Stimulated activated CD8-positive, alpha-beta memory T cell treated with anti-CD3 and anti-CD28 coated beads, Interleukin-12 subunit alpha, Interleukin-12 subunit beta, amount 100 ng/mL, for 1 hour (primary cell): ENCODE results near the gene CDH4.
"Not testable (repeated sequence)": the region's sequence is repeated elsewhere in the genome, so short reads cannot be mapped to it uniquely, and the experiment has no call there.

Source experiments
- DNase-seq: peaks from one replicate; pipeline ENCODE4 v3.0.0-alpha.2; 2020; ENCODE audit warnings: low read depth

The CDH4 gene

DNA sequence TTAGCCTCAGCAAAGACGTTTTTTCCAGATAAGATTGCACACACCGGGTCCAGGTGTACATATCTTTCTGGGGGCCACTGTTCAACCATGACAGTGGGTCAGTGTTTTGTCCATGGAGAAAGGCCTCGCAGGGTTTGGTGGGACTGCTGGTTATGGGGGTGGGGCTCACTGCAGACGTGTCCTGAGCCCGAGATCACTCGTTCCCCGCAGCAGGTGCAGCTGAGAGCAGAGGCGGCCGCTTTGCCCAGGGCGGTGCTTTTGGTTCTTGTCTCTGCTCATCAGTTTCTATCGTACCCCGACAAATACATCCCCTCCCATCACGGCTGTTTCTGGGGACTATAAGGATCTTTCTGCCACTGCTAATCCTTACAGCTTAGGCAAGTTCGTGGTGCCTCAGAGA is 166.9 kb downstream of the CDH4 start:
- DNase-seq = no peak

DNA sequence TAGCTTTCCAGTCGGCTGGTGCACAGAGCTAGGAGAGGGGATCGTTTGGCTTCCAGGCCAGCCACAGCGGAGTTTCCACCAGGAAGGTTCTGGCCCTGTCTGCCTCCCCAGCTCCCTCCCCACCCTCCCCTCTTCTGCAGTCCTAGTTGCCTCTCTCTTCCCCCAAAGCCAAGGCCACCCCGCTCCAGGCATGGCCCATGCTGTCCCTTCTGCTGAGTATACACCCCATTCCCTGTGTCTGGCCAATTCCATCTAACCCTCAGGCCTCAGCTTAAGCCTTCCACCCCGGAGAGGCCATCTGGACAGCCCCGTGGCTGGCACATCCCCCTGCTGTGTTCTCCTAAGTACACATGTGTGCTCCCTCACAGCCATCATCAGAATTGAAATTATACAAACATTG is 167.4 kb downstream of the CDH4 start:
- no peak for DNase-seq

DNA sequence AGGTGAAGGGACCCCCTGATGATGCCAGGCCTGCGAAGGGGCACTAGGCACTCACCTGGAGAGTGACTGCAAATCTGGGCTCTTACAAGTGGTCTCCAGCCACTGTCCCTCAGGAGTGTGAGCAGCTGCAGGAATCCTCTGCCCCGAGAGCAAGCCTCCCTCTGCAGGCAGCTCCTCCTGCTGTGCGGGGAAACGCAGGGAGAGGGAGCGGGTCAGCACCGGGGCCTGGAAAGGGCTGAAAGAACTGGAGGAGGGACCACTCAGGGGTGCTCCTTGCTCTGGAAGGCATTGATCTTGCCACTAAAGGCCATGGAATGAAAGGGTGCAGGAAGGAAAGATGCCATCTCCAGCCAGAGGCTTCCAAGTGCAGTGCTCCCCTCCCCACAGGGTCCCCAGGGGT is 168.0 kb downstream of the CDH4 start:
- DNase-seq = no peak

DNA sequence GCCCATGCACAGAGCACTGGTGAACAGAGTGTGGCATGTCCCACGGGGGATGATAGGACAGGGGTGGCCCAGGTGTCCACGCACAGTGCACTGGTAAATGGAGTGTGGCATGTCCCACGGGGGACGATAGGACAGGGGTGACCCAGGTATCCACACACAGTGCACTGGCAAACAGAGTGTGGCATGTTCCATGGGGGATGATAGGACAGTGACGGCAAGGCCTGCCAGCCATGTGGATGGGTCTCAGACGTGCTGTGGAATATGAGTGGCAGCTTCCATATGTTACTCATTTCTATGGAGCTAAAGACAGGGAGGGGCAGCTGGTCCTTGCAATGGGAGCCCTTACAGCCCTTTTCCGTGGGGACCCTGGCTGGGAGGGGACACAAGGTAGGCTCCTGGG is 168.7 kb downstream of the CDH4 start:
- DNase-seq = no peak

DNA sequence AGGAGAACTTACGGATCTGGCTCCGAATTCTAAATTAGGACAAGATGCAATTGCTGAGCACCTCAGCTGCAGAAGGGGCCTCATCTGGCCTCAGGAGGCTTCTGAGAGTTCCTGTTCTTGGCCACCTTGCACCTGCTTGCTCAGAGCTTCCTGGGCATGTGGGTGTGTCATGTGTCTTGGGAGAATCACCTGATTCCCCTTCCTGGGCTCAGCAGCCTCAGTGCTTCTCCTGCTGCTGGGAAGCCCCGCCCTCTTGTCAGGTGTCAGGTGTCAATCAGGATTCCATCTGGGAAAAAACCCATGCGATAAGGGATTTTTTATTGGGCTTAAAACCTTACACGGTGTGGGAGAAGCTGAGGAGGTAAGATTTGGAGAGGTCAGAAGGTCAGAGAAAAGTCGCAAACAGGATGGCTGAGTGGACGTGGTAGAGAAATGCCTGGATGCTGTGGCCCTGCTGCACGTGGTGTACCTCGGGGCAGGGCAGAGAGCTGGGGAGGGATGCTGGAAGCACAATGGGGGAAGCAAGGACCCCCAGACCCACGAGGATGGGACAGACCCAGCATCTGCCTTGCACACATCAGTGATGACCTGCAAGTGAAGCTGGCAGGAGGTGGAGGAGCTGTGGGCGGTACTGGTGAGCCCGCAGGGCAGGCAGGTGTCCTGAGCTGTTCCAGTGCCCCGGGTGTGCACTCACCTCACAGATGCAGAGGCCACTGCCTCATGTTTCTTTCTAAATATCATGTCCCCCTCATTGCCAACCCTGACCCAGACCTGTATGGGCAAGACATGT is 170.8 kb downstream of the CDH4 start:
- DNase-seq = no peak

DNA sequence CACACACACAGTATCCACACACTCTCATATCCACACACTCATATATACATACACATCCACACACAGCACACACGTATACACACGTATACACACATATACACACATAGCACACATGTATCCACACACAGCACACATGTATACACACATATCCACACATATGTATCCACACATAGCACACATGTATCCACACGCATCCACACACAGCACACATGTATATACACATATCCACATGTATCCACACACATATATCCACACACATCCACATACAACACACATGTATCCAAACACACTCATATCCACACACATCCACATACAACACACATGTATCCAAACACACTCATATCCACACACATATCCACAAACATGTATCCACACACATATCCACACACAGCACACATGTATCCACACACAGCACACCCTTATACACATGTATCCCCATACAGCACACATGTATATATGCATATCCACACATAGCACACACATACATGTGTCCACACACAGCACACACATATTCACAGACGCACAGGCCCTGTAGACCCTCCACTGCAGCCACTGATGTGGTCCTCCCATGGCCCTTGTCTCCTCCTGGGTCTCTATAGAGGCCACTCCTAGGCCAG is 172.1 kb downstream of the CDH4 start:
- no peak for DNase-seq

DNA sequence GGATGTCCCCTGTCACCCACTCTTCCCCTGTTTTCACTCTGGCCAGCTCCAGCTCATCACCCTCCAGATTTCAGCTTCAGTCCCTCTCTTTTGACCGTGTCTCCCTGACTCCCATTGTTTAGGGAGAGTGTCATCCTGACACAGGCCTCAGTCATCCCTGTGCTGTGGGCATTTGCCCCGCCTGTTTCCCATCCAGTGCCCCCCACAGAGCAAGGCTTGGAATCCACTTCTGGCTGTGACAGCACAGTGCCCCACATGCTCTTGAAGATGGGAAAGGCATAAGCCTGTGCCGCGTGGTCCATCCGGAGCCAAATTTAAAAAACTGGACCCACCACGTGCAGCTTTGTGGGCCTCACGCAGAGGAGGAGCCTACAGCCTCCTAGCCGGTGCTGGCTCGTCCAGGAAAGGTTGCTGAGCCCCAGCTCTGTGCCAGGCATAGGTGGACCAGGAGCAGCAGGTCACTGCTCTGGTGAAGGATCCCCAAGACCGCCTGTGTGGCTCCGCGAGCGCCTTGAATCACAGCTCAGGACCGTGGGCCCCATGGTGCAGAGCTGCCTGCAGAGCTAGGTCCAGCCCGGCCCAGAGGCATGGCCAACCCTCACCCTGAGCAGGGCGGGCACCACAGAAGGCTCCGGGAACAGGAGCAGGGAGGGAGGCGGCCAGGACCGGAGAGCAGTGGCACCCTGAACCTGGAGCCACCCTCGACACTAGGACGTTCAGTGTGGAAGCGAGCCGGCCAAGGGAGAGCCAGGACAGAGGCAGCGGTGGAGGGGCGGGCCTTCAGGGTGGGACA is 172.8 kb downstream of the CDH4 start:
- no peak for DNase-seq

DNA sequence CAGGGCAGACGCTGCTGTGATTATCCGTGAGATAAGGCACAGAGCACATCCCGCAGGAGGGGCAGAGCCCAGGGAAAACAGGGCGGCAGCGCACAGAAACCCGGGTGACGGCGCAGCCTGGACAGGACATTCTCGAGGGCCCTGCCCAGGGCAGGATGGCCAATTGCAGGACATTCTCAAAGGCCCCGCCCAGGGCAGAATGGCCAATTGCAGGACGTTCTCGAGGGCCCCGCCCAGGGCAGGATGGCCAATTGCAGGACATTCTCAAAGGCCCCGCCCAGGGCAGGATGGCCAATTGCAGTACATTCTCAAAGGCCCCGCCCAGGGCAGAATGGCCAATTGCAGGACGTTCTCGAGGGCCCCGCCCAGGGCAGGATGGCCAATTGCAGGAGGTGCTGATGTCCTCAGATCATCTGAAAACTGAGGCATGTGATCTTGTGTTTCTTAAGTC is 173.5 kb downstream of the CDH4 start:
- DNase-seq = not testable (repeated sequence)

DNA sequence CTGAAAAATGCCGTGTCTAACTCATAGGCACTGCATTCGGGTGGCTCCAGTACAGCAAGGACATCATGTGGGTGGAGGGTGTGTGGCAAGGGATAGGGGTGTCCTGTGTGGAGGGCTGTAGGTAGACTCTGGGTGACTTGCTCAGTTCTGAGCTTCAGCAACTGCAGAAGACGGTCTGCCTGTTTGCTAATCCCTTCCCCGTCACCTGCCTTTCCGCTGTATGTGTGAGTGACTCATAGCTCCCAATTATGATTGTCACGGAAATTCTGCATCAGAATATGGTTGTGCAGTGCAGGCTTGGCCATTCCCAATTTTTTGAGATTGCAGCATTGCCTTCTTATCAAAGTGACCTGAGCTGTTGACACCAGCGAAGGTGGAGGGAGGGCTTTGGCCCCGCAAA is 174.3 kb downstream of the CDH4 start:
- no peak for DNase-seq

DNA sequence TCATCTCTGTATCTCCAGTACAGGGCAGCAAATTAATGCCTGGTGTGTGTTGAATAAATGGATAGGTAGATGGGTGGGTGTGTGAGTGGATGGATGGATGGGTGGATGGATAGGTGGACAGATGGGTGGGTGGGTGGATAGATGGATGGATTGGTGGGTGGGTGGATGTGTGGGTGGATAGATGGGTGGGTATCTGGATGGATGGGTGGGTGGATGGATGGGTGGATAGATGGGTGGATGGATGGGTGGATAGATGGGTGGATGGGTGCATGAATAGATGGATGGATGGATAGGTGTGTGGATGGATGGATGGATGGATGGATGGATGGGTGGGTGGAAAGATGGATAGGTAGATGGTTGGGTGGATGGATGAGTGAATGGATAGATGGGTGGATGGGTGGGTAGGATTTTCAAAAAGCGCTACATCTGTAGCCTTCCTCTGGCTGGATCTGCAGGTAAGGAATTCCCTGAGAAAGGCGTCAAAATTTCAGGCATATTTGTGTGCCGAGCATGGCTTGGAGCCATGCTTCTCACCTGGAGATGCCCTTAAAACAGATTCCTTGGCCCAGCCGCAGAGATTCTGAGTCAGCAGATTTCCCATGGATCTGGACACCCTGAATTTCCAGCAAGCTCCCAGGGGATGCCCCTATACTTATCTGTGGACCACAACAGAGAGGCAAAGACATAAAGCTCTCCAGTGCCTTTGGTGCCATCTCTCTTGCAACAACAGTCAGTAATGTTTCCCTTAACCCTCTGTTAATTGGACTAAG is 177.6 kb downstream of the CDH4 start:
- no peak for DNase-seq

DNA sequence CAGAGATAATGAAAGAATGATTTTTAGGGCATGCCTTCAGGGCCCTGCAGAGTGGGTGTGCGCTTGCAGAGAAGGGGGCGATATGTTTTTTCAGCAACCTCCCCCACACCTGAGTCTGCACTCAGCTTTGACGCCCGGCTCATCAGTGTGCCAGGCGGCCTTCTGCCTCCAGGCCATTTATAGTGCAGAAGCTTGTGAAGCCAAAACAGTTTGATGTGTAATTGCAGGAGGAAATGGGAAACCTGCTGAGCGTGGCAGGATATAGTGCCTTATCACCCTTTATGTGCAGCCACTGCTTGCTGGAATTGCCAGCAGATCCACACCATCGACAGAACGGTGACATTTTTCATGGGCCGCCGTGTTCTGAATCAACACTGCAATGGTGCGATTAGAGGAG is 178.2 kb downstream of the CDH4 start:
- DNase-seq = no peak

DNA sequence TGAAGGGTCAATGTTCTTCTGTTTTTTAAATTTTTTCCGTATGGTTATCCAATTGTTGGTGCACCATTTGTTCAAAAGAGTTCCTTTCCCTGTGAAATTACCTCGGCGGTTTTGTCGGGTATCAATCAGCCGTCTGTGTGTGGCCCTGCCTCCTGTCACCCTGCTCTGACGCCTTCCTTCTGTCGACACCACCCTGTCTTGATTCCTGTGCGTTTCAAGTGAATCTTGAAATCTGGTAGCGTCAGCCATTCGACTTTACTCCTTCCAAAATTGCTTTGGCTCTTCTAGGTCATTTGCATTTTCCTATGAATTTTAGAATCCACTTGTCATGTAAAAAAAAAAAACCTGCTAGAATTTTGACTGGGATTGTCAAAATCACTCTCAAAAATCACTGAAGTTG is 181.1 kb downstream of the CDH4 start:
- no peak for DNase-seq

DNA sequence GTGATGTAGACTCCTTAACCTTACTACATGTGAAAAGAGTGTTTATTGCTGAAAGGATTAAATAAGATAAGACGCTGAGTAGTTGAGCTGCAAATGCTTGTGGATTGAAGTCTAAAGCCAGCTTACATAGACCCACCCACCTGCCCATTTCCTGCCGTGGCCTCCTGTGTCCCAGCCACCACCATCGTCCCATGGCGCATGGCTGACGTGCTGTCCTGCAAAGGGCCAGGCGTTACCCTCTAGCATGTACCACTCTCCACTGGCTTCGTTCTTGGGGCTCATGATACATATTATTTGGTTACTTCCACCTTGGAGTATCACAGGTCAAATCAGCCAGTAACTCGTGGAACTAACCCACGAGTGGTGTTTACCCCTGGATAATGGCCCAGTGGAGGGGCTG is 181.8 kb downstream of the CDH4 start:
- no peak for DNase-seq

DNA sequence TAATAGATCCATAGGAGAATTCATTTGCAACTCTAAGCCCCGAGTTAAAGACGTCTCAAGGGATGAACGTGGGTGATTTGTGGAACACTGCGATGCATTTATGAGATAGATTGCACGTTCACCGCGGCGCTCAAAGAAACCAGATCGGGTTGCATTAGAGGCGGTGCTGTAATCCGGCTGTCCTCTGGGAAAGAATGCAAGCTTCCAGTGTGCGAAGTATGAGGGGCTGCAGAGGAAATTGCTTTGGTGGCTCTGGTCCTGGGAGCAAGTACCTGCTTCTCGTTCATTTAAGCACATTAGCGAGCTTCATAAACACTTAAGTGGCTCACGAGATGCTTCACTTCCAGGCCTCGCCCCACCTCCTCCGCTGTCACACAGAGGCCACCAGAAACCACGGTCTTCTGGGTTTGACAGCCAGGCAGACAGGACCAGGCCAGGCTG is 182.3 kb downstream of the CDH4 start:
- DNase-seq = no peak

DNA sequence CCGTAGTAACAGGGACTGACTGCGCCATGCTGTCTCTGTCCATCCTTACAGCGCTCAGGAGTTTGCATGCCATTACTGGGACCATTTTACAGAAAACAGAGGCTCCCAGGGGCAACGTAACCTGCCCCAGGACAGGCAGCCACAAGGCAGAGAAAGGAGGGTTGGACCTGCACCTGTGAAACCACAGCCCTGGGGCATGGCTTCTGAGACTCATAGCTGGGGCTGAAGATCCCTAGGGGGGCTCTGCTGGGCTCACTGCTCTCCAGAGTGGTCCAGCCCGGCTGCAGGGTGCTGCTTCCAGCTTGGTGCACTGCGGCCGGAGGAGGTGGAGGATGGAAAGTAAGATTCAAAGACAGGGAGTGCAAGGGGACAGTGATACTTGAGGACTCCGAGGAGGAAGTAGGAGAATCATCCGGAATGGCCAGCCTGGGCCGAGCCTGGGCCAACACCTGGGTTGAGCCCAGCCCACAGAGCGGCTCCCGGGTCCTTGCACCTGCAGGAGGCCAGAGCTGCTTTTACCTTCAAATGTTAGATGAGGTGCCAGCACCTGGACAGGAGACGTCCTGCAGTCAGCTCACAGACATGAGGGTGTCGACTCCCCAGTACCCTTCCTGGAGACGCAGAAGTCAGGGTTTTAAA is 183.2 kb downstream of the CDH4 start:
- DNase-seq = no peak

DNA sequence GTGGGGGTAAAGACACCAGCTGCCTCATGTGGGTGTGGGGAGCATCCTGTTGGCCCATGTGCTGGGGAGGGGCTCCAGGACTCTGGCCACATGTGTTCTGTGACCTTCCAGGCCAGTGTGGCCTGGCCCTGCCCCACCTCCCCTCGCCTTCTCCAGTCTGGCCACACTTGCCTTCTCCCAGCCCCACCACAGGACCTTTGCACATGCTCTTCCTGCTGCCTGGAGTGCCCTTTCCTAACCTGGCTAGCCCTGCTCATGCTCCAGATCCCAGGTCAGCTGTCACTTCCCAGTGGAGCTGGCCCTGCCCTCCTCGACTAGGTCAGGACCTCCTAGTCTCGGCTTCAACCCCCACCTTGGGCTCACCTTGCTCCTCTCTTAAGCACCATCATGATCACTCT is 183.8 kb downstream of the CDH4 start:
- DNase-seq = no peak

DNA sequence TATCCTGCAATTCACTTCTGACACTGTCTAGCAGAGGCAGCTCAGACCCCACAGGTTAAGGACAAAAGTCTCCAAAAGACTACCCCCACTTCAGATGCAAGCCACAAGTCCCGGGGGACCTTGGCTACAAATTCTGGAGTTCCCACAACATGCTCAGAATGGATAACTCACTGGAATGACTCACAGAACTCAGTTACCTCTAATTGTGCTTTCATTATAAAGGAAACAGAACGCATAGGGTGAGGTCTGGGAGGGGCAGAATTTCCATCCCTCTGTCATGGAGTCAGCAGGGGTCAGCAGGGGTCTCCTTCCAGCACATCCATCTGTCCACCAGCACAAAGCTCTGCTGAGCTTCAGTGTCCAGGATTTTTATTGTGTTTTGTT is 184.2 kb downstream of the CDH4 start:
- no peak for DNase-seq

DNA sequence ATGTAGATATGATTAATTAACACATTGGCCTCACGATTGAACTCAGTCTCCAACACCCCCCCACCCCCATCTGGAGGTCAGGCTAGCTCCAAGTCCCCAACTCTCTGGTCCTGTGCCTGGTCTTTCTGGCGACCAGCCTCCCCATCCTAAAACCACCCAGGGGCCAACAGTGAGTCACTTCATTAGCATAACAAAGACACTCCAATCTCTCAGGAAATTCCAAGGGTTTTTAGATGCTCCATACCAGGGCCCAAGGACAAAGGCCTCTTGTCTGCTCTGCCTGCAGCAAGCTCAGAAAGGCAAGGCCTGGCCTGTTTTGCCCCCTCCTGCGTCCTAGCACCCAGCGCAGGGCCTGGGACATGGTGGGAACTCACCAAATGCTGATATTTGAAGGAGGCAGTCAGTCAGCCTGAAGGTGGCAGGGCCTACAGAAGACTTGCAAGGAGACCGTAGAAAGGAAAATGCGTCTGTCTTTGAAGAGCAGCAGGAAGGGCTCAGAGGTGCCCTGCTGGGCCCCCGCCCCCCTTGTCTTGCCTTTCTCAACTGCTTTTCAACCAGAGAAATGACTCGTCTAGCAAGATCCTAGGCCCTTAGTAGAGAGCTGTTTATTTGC is 184.7 kb downstream of the CDH4 start:
- DNase-seq = no peak

DNA sequence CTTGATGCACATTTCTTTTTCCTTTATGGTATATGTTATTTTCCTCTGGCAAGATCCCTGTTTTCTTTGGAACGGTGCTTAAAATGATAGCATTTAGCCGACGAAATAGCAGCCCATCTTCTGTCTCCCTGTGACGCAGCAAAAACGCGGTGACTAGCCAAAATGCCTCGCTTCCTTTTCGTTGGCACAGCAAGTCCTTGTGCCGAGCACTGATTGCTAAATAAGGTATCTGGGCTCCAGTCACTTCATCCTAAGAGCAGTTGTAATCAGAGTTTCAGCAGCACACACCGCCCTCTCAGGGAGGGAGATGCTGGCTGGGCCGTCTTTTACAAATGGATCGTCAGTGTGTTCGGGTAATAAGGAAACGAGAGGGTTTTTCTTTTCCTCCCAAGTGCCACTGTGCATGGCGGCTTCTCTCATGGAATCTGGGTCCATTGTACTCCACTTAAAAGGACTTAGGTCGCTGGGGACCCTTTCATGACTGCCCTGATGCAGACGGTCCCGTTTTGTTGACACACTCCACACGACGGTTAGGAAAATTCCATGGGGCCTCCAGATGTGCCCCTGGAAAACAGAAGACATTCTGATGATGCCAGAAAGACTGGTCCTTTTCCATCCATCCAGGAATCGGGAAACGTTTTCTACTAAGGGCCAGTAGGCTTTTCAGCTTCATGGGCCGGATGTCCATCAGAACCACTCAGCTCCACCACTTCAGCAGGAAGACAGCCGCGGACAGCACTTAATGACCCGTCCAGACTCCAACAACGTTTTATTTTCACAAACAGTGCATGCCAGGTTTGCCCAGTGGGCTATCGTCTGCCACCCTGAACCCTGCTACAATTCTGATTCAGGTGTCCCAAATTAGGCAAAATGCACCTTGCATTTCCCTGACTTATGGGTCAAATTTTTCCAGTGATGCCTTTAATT is 185.5 kb downstream of the CDH4 start:
- no peak for DNase-seq

DNA sequence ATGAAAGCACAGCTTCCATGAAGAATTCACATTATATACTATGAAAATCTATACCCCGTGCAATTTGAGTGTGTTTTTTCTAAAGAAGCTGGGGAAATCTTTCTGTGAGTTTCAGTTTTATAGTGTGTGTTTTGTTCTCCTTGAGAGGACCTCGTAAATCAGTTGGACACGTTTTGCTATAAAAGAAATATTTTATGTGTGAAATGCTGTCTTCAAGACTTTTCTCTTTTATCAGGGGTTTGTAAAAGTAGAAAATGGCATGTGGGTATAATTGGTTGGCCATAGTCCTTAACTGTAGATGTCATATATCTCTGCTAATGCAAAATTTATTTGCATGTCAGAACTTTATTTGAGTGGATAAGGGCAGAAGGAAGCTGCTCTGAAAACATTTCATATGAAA is 186.2 kb downstream of the CDH4 start:
- DNase-seq = no peak
